ENCODE measurements around the gene CAMK4. TPM values are rescaled to one million over a fixed set of nuclear protein-coding genes. Genes with fewer than 3 reads are reported as not detected.

CAMK4 gene
- total and polyA plus RNA-seq, 2 of the 8 experiments (the other 6 are each of a cell fraction or from before 2014, with no cell fraction given): 1.8 to 8.3 TPM

GRCh38 chr5:111299067-111299481, 74.9 kb downstream of the CAMK4 start:
- peaks cover 0 to 9% (median 0%) of the 10 kb centered on the region in 4 experiments; a peak in 3 of 8 replicates for H3K36me3 ChIP-seq (ENCODE audit: control insufficient read depth in 2 of 4, insufficient read depth in 4 of 4, low read length in 3 of 4)
- H2BK12ac ChIP-seq (ENCODE audit: low read depth, low read length): no peak overlapping the region
- no peak for DNase-seq (ENCODE audit: low read depth in 1 of 2, low spot score in 2 of 2)
- no peak overlapping the region for H3K4me3 ChIP-seq (ENCODE audit: extremely low read depth in 1 of 4, insufficient read depth in 2 of 4, low read depth in 3 of 4, low read length in 4 of 4)
- H3K79me2 ChIP-seq (ENCODE audit: control insufficient read depth in 1 of 2, insufficient read depth in 2 of 2, low read length in 2 of 2): no peaks in the 10 kb centered on the region
- H3K27me3 ChIP-seq (replicated peaks in 1 of 4; ENCODE audit: control insufficient read depth in 3 of 4, extremely low read depth in 1 of 4, insufficient read depth in 3 of 4, low read length in 3 of 4): no peaks in the 10 kb centered on the region
- no peak overlapping the region for H4K91ac ChIP-seq (replicated peaks; ENCODE audit: insufficient read length, low read length)
- H2AK5ac ChIP-seq (ENCODE audit: low read depth, low read length): no peak overlapping the region
- no peak overlapping the region for H3K27ac ChIP-seq (ENCODE audit: low read depth, low read length)
- no peak overlapping the region for H2BK120ac ChIP-seq (replicated peaks; ENCODE audit: low read depth, low read length)
- no peak for FAIRE-seq
- H3K9ac ChIP-seq (replicated peaks in 1 of 4; ENCODE audit: extremely low read depth in 1 of 4, low read depth in 3 of 4, low read length in 3 of 4): no peak overlapping the region
- H3K79me1 ChIP-seq (ENCODE audit: low read depth, low read length): no peaks in the 10 kb centered on the region
- no peak overlapping the region for H3K4me2 ChIP-seq (ENCODE audit: insufficient read depth in 1 of 2, low read depth in 2 of 2, low read length in 2 of 2)
- no peak overlapping the region for H2AFZ ChIP-seq (ENCODE audit: low read length)
- H4K20me1 ChIP-seq (replicated peaks in 1 of 2; ENCODE audit: control insufficient read depth in 1 of 2, insufficient read depth in 2 of 2, low read length in 2 of 2): no peaks in the 10 kb centered on the region
- H3K23me2 ChIP-seq (ENCODE audit: low read depth, low read length): no peaks in the 10 kb centered on the region
- H2BK20ac ChIP-seq (ENCODE audit: low read length): no peak overlapping the region
- H4K5ac ChIP-seq (ENCODE audit: insufficient read length, low read depth, low read length): no peak overlapping the region
- H3K23ac ChIP-seq (ENCODE audit: insufficient read length): no peak overlapping the region
- CTCF ChIA-PET (ENCODE audit: partially characterized antibody): no interaction called here
- no peak overlapping the region for H3K56ac ChIP-seq (replicated peaks; ENCODE audit: insufficient read length, low read depth, low read length)
- WGBS, 2 experiments (ENCODE audit: extremely low coverage in 1 of 2, insufficient coverage in 1 of 2, insufficient read length in 1 of 2, insufficient replicate concordance in 2 of 2, low coverage in 1 of 2, low lambda C conversion rate in 2 of 2, missing lambda C conversion rate in 1 of 2): 95% methylated on average over 7 of the region's 7 CpGs; no CpG with 5 or more reads in 1 of the 2 experiments
- POLR2A ChIA-PET (ENCODE audit: partially characterized antibody): no interaction called here
- H3K4ac ChIP-seq (replicated peaks; ENCODE audit: insufficient read length, low read depth, low read length): no peak overlapping the region
- H3K18ac ChIP-seq (ENCODE audit: extremely low read depth, low read length): no peak overlapping the region
- no peak for TF ChIP-seq RBBP5 (IDR thresholded peaks at IDR 0.05; ENCODE audit: borderline replicate concordance, low read depth, low read length)
- TF ChIP-seq NRF1 (IDR thresholded peaks at IDR 0.05; ENCODE audit: low read depth, low read length): no peak
- TF ChIP-seq SIRT6 (IDR thresholded peaks at IDR 0.05; ENCODE audit: low read length): no peak
- TF ChIP-seq TCF12 (IDR thresholded peaks at IDR 0.05; ENCODE audit: low read depth, low read length): no peak
- no peaks in the 10 kb centered on the region for H3K4me1 ChIP-seq (replicated peaks in 1 of 4; ENCODE audit: control insufficient read depth in 3 of 4, insufficient read depth in 4 of 4, low read length in 3 of 4)
- H3K14ac ChIP-seq (ENCODE audit: insufficient read length): no peak overlapping the region
- no peak overlapping the region for H4K8ac ChIP-seq (ENCODE audit: extremely low read depth, insufficient read depth, low read length)
- H2BK15ac ChIP-seq (ENCODE audit: low read length): no peak overlapping the region
- no peak overlapping the region for H2BK5ac ChIP-seq (ENCODE audit: low read depth, low read length)
- peaks cover 0 to 10% of the 10 kb centered on the region in 2 experiments; a peak in 2 of 4 replicates for H3K9me3 ChIP-seq (ENCODE audit: insufficient read depth in 2 of 2, low read depth in 1 of 2, low read length in 1 of 2)

Data from H1 (cell line).